ENCODE data around the gene TXNRD2.
"Not testable (repeated sequence)": the region's sequence is repeated elsewhere in the genome, so short reads cannot be mapped to it uniquely, and the experiment has no call there.

Gene TXNRD2

DNA sequence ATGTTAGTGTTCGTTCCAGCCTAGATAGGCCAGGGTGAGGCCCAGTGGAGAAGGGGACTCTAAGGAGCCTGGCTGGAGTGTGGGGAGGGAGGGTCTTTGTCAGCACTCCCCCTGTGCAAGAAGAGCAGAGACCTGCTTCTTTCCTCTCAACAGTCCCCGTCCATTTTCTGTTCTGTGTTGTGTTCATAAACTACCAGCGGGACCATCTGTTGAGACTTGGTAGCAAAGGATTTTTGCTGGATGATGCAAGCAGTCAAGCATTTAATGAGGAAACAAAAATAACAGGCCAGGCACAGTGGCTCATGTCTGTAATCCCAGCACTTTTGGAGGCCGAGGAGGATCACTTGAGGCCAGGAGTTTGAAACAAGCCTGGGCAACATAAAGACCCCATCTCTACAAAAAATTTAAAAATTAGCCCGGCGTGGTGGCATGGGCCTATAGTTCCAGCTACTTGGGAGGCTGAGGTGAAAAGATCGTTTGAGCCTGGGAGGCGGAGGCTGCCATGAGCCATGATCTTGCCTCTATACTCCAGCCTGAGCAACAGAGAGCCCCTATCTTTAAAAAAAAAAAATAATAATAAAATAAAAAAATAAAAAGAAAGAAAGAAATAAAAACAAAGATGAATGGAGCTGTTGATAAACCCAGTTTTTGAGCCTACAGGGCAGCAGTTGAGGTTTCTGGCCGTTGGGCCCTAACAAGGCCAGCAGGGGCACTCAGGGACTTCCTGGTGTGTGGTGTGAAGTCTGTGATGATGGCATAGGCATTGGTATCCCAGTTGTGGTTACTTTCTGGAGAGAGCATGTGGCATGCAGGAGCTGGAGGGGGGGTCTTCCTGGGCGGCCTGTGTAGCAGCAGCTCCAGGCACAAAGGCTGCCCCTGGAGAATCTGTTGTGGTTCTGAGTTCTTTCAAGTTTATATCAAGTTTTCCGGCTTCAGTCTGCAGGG lies 1.7 kb upstream of the TXNRD2 start:
- peak; percentile 86 for DNase-seq

GRCh38 chr22:19942157-19943081 lies 801 bp upstream of the TXNRD2 start:
- DNase-seq, result peak; percentile 81

- DNase-seq, result peak; percentile 13
Observed at GRCh38 chr22:19940536-19941364, 868 bp downstream of the TXNRD2 start.

DNA sequence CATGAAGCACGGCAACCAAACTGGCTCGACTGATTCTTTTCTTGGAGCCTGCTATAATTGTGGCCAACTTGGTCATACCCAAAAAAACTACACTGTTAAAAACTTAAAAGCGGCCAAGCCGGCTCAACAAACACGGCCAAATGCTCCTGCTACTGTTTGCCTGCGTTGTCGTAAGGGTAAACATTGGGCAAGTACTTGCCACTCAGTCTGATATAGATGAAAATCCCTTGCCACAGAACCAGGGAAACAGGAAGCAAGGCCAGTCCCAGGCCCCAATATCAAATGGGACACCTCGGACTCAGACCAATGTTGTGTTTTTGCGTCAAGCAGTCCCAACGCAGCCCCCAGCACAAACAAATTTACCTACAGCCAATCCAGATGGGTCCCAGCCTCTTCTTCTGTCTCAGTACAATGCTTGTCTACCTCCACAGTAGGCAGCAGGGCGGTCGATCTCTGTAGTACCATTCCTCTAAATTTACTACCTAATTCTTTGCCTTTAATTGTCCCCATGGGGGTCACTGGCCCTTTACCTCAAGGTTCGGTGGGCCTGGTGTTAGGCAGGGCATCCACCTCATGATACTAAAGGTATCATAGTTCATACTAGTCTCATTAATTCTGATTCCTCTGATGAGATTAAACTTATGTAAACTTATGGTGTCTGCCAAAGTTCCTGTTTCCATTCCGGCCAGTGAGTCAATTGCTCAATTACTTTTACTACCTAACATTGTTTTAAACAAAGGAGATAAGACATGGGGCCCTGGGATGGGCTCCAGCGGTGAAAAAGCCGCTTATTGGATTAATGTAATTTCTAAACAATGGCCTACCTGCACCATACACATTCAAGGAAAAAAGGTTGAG lies 3.8 kb downstream of the TXNRD2 start:
- DNase-seq, result peak; percentile 34

GRCh38 chr22:19936513-19936912 lies 5.1 kb downstream of the TXNRD2 start:
- no peak for DNase-seq

DNA sequence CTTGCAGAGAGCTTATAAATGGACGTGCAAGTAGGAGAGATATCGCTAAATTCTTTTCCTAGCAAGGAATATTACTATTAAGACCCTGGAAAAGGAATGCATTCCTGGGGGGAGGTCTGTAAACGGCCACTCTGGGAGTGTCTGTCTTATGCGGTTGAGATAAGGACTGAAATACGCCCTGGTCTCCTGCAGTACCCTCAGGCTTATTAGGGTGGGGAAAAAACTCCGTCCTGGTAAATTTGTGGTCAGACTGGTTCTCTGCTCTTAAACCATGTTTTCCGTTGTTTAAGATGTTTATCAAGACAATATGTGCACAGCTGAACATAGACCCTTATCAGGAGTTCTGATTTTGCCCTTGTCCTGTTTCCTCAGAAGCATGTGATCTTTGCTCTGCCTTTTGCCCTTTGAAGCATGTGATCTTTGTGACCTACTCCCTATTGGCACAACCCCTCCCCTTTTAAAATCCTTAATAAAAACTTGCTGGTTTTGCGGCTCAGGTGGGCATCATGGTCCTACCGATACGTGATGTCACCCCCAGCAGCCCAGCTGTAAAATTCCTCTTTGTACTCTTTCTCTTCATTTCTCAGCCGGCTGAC lies 6.4 kb downstream of the TXNRD2 start:
- peak; percentile 69 for DNase-seq

GRCh38 chr22:19933341-19934241 lies 8.0 kb downstream of the TXNRD2 start:
- DNase-seq, result peak; percentile 92

DNA sequence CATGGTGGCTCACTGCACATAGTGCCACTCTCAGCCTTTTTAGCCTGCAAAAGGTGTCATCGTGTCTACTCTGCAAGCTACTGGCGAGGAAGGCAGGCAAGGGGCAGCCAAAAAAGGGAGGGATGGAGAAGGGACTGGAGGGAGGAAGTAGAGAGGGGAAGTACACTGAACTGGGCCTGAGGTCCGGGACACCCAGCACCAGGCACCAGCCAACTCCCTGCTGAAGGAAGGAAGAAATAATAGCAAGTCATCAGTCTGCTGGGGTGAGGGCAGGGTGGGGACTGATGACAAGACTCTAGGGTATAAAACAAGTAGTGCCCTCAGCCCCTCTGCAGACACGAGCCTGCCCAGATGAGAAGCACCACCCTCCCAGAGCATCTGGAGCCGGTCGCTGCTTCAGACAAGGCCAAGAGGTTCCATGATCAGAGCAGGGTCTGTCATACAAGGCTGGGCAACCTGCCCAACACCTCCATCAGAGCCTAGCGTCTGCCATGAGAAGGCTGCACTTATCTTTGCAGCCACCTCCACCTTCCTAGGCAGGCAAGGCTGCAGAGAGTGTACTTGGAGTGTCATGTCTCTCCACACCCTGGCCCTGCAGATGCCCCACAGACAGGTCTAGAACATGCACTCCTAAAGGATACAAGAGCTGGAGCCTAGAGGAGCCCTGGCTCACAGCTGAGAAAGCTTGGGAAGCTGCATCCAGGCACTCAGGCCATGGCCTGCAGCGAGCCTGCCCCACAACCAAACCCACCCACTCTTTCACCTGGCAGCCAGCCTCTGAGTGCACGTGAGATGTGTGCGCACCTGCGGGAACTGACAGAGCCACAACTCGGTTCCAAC lies 9.0 kb downstream of the TXNRD2 start:
- peak; percentile 84 for DNase-seq

GRCh38 chr22:19931514-19931913 lies 10.1 kb downstream of the TXNRD2 start:
- no peak for DNase-seq

- peak; percentile 32 for DNase-seq
Observed at GRCh38 chr22:19930551-19931486, 10.8 kb downstream of the TXNRD2 start.

GRCh38 chr22:19929586-19930550 lies 11.8 kb downstream of the TXNRD2 start:
- peak; percentile 70 for DNase-seq

DNA sequence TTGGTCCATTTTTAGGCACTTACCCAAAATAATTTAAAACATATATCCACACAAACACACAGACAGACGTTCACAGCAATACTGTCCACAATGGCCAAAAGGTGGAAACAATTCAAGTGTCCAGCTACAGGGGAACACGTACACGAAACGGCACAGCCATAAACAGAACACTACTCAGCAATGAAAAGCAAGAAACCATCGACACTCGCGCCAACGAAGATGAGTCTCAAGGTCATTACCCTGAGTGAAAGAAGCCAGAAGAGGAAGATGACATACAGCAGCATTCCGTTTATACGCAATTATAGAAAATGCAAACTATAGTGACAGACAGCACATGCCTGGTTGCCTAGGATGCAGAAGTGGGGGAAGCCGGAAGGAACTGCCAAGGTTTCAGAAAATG lies 13.4 kb downstream of the TXNRD2 start:
- no peak for DNase-seq

DNA sequence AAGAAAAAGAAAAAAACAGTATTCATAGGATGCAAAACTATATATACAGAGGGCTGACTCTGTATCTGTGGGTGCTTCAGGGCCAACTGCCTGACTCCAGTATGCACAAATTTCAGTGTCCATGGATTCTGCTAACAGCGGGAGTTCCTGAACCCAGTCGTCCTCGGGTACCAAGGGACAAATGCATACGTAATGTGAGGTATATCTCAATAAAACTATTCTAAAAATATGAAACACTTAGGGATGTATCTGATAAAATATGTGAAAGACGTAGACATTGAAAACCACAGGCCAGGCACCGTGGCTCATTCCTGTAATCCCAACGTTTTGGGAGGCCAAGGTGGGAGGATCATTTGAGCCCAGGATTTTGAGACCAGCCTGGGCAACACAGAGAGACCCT lies 13.9 kb downstream of the TXNRD2 start:
- no peak for DNase-seq

GRCh38 chr22:19926028-19926427 lies 15.6 kb downstream of the TXNRD2 start:
- not testable (repeated sequence) for DNase-seq

GRCh38 chr22:19923914-19924513 lies 17.6 kb downstream of the TXNRD2 start:
- no peak for DNase-seq

DNA sequence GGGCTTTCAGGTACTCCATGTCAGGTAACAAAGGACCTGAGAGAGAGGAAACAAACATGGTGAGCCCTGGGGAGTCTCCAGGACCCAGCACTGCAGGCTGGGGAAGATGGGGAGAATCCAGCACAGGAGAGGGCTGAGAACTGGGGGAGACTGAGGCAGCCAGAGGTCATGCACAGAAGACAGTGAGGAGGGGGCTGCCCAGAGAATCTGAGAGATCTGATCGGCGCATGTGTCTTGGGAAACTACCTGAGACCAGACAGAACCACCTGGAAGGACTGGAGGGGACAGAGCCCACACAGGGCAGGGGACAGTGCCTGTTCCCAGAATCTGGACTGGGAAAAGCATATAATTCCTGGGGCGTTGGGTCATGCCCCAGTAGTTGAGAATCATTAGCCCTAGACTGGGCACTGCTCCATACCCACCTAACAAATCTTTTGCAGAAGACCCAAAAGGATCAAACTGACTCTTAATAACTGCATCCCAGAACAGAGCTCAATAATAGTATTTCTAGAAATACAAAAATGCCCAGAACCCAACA lies 20.0 kb downstream of the TXNRD2 start:
- no peak for DNase-seq
